ENCODE measurements around the gene PPP1R1B. TPM values are rescaled to one million over a fixed set of nuclear protein-coding genes. Genes with fewer than 3 reads are reported as not detected.

PPP1R1B gene
- total RNA-seq, 5 donors from 2014 or later (not counting 1 experiment from before 2014, with no cell fraction given), result 0.12 to 0.35 (median 0.18) TPM; not detected in 1

- CTCF ChIA-PET, result no interaction called here
- Histone ChIP-seq H3K36me3 (ENCODE audit: control insufficient read depth in 2 of 2, extremely low read depth in 1 of 2, insufficient read depth in 1 of 2, low read length in 1 of 2) (no peaks in the 10 kb centered on the region), H3K4me3 (ENCODE audit: control insufficient read depth in 1 of 2, extremely low read depth in 1 of 2, low read length in 1 of 2) (no peak overlapping the region), H3K27me3 (replicated peaks in 1 of 2; ENCODE audit: control insufficient read depth in 2 of 2, extremely low read depth in 1 of 2, insufficient read depth in 2 of 2, low read length in 1 of 2) (peaks cover 12 to 89% of the 10 kb centered on the region in 2 experiments), H3K4me1 (ENCODE audit: control insufficient read depth in 1 of 2, extremely low read depth in 1 of 2, insufficient read depth in 2 of 2, low read length in 2 of 2) (peaks cover 0 to 30% of the 10 kb centered on the region in 2 experiments), H3K9me3 (no peaks in the 10 kb centered on the region), H3K27ac (ENCODE audit: low read length) (no peak overlapping the region)
- H3K36me3 Mint-ChIP-seq, result no peaks in the 10 kb centered on the region
- POLR2A ChIA-PET, result no interaction called here
- ATAC-seq (replicated peaks in 1 of 4) (no peak), DNase-seq (no peak)
- peaks cover 80 to 89% of the 10 kb centered on the region in 2 donors for H3K27me3 Mint-ChIP-seq
- no peak overlapping the region for H3K27ac Mint-ChIP-seq
- H3K9me3 Mint-ChIP-seq, result peaks cover 0 to 4% (median 4%) of the 10 kb centered on the region in 3 donors
- no peak overlapping the region for H3K4me3 Mint-ChIP-seq
- 9% methylated on average over 39 of the region's 47 CpGs for WGBS (ENCODE audit: insufficient coverage)
- H3K4me1 Mint-ChIP-seq, result peaks cover 29 to 33% (median 30%) of the 10 kb centered on the region in 3 donors
These were observed 30.0 kb upstream of the PPP1R1B start for GRCh38 chr17:39596543-39597267.

- ChIA-PET CTCF (interaction anchor here in 1 of 2 donors (0.9 kb wide), 1 partner anchor 24 kb away, joined by 3 read pairs; no protein-coding TSS in a partner anchor), POLR2A (no interaction called here)
- 9% methylated on average over 10 of the region's 22 CpGs for WGBS (ENCODE audit: insufficient coverage)
- peak overlapping the region in 1 of 3 donors; percentile 41 for H3K4me3 Mint-ChIP-seq
- Histone ChIP-seq H3K4me1 (ENCODE audit: control insufficient read depth in 1 of 2, extremely low read depth in 1 of 2, insufficient read depth in 2 of 2, low read length in 2 of 2) (peaks cover 0 to 30% of the 10 kb centered on the region in 2 experiments), H3K27me3 (replicated peaks in 1 of 2; ENCODE audit: control insufficient read depth in 2 of 2, extremely low read depth in 1 of 2, insufficient read depth in 2 of 2, low read length in 1 of 2) (peaks cover 20 to 89% of the 10 kb centered on the region in 2 experiments), H3K4me3 (ENCODE audit: control insufficient read depth in 1 of 2, extremely low read depth in 1 of 2, low read length in 1 of 2) (no peak overlapping the region), H3K36me3 (ENCODE audit: control insufficient read depth in 2 of 2, extremely low read depth in 1 of 2, insufficient read depth in 1 of 2, low read length in 1 of 2) (no peaks in the 10 kb centered on the region), H3K9me3 (no peaks in the 10 kb centered on the region), H3K27ac (ENCODE audit: low read length) (no peak overlapping the region)
- ATAC-seq (replicated peaks in 1 of 4) (no peak), DNase-seq (no peak)
- no peak overlapping the region for H3K27ac Mint-ChIP-seq
- peaks cover 80 to 89% of the 10 kb centered on the region in 2 donors for H3K27me3 Mint-ChIP-seq
- peaks cover 29 to 32% (median 30%) of the 10 kb centered on the region in 3 donors for H3K4me1 Mint-ChIP-seq
- no peaks in the 10 kb centered on the region for H3K36me3 Mint-ChIP-seq
- peaks cover 0 to under 1% (median under 1%) of the 10 kb centered on the region in 3 donors for H3K9me3 Mint-ChIP-seq
These were observed 29.2 kb upstream of the PPP1R1B start for GRCh38 chr17:39597372-39598046.

- no peak for ATAC-seq (replicated peaks in 1 of 4)
- H3K27ac Mint-ChIP-seq, result no peak overlapping the region
- ChIA-PET POLR2A (no interaction called here), CTCF (interaction anchor here in 1 of 2 donors (0.9 kb wide), 1 partner anchor 24 kb away, joined by 3 read pairs; no protein-coding TSS in a partner anchor)
- WGBS (ENCODE audit: insufficient coverage), result 20% methylated on average over 12 of the region's 13 CpGs
- DNase-seq, result no peak
- H3K27me3 ChIP-seq (replicated peaks in 1 of 2; ENCODE audit: control insufficient read depth in 2 of 2, extremely low read depth in 1 of 2, insufficient read depth in 2 of 2, low read length in 1 of 2), result peaks cover 20 to 94% of the 10 kb centered on the region in 2 experiments
- H3K4me1 Mint-ChIP-seq, result peaks cover 29 to 32% (median 31%) of the 10 kb centered on the region in 3 donors
- H3K4me3 Mint-ChIP-seq, result peak overlapping the region in 1 of 3 donors; percentile 41
- peaks cover 0 to 30% of the 10 kb centered on the region in 2 experiments for H3K4me1 ChIP-seq (ENCODE audit: control insufficient read depth in 1 of 2, extremely low read depth in 1 of 2, insufficient read depth in 2 of 2, low read length in 2 of 2)
- H3K36me3 Mint-ChIP-seq, result no peaks in the 10 kb centered on the region
- H3K9me3 Mint-ChIP-seq, result no peaks in the 10 kb centered on the region
- no peak overlapping the region for H3K27ac ChIP-seq (ENCODE audit: low read length)
- no peaks in the 10 kb centered on the region for H3K9me3 ChIP-seq
- no peak overlapping the region for H3K4me3 ChIP-seq (ENCODE audit: control insufficient read depth in 1 of 2, extremely low read depth in 1 of 2, low read length in 1 of 2)
- no peaks in the 10 kb centered on the region for H3K36me3 ChIP-seq (ENCODE audit: control insufficient read depth in 2 of 2, extremely low read depth in 1 of 2, insufficient read depth in 1 of 2, low read length in 1 of 2)
- H3K27me3 Mint-ChIP-seq, result peaks cover 82 to 91% of the 10 kb centered on the region in 2 donors
These were observed 28.7 kb upstream of the PPP1R1B start for GRCh38 chr17:39598047-39598481.

- Histone ChIP-seq H3K27me3 (replicated peaks in 1 of 2; ENCODE audit: control insufficient read depth in 2 of 2, extremely low read depth in 1 of 2, insufficient read depth in 2 of 2, low read length in 1 of 2) (peaks cover 20 to 93% of the 10 kb centered on the region in 2 experiments), H3K27ac (ENCODE audit: low read length) (no peak overlapping the region), H3K4me3 (ENCODE audit: control insufficient read depth in 1 of 2, extremely low read depth in 1 of 2, low read length in 1 of 2) (no peak overlapping the region), H3K36me3 (ENCODE audit: control insufficient read depth in 2 of 2, extremely low read depth in 1 of 2, insufficient read depth in 1 of 2, low read length in 1 of 2) (no peaks in the 10 kb centered on the region), H3K4me1 (ENCODE audit: control insufficient read depth in 1 of 2, extremely low read depth in 1 of 2, insufficient read depth in 2 of 2, low read length in 2 of 2) (peaks cover 0 to 32% of the 10 kb centered on the region in 2 experiments), H3K9me3 (no peaks in the 10 kb centered on the region)
- ChIA-PET POLR2A (interaction anchor here in 1 of 2 donors (0.6 kb wide), 1 partner anchor 29 kb away, joined by 4 read pairs; no protein-coding TSS in a partner anchor), CTCF (interaction anchor here in 1 of 2 donors (0.5 kb wide), 1 partner anchor 375 kb away, joined by 5 read pairs; no protein-coding TSS in a partner anchor)
- H3K4me3 Mint-ChIP-seq, result peak overlapping the region in 1 of 3 donors; percentile 41
- DNase-seq (no peak), ATAC-seq (replicated peaks in 1 of 4) (no peak)
- WGBS (ENCODE audit: insufficient coverage), result 5% methylated on average over 7 of the region's 17 CpGs
- H3K27me3 Mint-ChIP-seq, result peaks cover 82 to 91% of the 10 kb centered on the region in 2 donors
- H3K9me3 Mint-ChIP-seq, result no peaks in the 10 kb centered on the region
- H3K4me1 Mint-ChIP-seq, result peaks cover 33 to 37% (median 33%) of the 10 kb centered on the region in 3 donors
- H3K27ac Mint-ChIP-seq, result no peak overlapping the region
- no peaks in the 10 kb centered on the region for H3K36me3 Mint-ChIP-seq
These were observed 28.1 kb upstream of the PPP1R1B start for GRCh38 chr17:39598630-39599003.

- H3K27me3 Mint-ChIP-seq, result peaks cover 77 to 88% of the 10 kb centered on the region in 2 donors
- ATAC-seq (replicated peaks in 1 of 4) (no peak), DNase-seq (no peak)
- H3K4me1 Mint-ChIP-seq, result peaks cover 35 to 39% (median 36%) of the 10 kb centered on the region in 3 donors
- no peaks in the 10 kb centered on the region for H3K9me3 ChIP-seq
- peak overlapping the region in 1 of 3 donors; percentile 41 for H3K4me3 Mint-ChIP-seq
- H3K4me3 ChIP-seq (ENCODE audit: control insufficient read depth in 1 of 2, extremely low read depth in 1 of 2, low read length in 1 of 2), result no peak overlapping the region
- ChIA-PET CTCF (interaction anchor here in 1 of 2 donors (0.5 kb wide), 1 partner anchor 374 kb away, joined by 5 read pairs; no protein-coding TSS in a partner anchor), POLR2A (interaction anchor here in 1 of 2 donors (0.6 kb wide), 1 partner anchor 28 kb away, joined by 4 read pairs; no protein-coding TSS in a partner anchor)
- no peaks in the 10 kb centered on the region for H3K36me3 ChIP-seq (ENCODE audit: control insufficient read depth in 2 of 2, extremely low read depth in 1 of 2, insufficient read depth in 1 of 2, low read length in 1 of 2)
- peaks cover 24 to 96% of the 10 kb centered on the region in 2 experiments for H3K27me3 ChIP-seq (replicated peaks in 1 of 2; ENCODE audit: control insufficient read depth in 2 of 2, extremely low read depth in 1 of 2, insufficient read depth in 2 of 2, low read length in 1 of 2)
- H3K27ac Mint-ChIP-seq, result no peak overlapping the region
- H3K27ac ChIP-seq (ENCODE audit: low read length), result no peak overlapping the region
- H3K9me3 Mint-ChIP-seq, result no peaks in the 10 kb centered on the region
- no peaks in the 10 kb centered on the region for H3K36me3 Mint-ChIP-seq
- peaks cover 2 to 37% of the 10 kb centered on the region in 2 experiments for H3K4me1 ChIP-seq (ENCODE audit: control insufficient read depth in 1 of 2, extremely low read depth in 1 of 2, insufficient read depth in 2 of 2, low read length in 2 of 2)
- 2% methylated on average over 19 of the region's 36 CpGs for WGBS (ENCODE audit: insufficient coverage)
These were observed 27.6 kb upstream of the PPP1R1B start for GRCh38 chr17:39599004-39599664.
